Measurements from ENCODE around the gene PRPSAP1.

DNA sequence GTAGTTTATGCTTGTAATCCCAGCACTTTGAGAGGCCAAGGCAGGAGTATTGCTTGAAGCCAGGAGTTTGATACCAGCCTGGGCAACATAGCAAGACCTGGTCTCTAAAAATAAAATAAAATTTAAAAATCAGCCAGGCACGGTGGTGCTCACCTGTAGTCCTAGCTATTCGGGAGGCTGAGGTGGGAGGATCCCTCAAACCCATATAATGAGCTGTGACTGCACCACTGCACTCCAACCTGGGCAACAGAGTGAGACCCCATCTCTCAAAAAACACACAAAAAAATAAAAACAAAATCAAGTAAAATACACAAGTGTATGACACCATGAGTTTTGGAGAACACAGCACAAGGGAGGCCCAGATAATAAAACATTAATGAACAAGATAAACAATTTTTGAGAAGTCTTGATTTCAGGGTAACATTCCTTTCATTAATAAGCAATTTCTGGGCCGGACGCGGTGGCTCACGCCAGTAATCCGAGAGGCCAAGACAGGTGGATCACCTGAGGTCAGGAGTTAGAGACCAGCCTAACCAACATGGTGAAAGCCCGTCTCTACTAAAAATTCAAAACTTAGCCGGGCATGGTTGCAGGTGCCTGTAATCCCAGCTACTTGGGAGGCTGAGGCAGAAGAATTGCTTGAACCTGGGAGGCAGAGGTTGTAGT is 17.9 kb downstream of the PRPSAP1 start:
- TF ChIP-seq, protein P1, sequence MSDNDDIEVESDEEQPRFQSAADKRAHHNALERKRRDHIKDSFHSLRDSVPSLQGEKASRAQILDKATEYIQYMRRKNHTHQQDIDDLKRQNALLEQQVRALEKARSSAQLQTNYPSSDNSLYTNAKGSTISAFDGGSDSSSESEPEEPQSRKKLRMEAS (IDR thresholded peaks at IDR 0.05; ENCODE audit: low read depth, low read length), result no peak
- TF ChIP-seq, protein P2, sequence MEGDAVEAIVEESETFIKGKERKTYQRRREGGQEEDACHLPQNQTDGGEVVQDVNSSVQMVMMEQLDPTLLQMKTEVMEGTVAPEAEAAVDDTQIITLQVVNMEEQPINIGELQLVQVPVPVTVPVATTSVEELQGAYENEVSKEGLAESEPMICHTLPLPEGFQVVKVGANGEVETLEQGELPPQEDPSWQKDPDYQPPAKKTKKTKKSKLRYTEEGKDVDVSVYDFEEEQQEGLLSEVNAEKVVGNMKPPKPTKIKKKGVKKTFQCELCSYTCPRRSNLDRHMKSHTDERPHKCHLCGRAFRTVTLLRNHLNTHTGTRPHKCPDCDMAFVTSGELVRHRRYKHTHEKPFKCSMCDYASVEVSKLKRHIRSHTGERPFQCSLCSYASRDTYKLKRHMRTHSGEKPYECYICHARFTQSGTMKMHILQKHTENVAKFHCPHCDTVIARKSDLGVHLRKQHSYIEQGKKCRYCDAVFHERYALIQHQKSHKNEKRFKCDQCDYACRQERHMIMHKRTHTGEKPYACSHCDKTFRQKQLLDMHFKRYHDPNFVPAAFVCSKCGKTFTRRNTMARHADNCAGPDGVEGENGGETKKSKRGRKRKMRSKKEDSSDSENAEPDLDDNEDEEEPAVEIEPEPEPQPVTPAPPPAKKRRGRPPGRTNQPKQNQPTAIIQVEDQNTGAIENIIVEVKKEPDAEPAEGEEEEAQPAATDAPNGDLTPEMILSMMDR (IDR thresholded peaks at IDR 0.05; ENCODE audit: low read depth, low read length), result no peak
- TF ChIP-seq POLR2A (IDR thresholded peaks at IDR 0.05; ENCODE audit: extremely low read depth, insufficient read length), result no peak

Measured in NB4 (cell line).